Transverse colon (tissue), 4 donors: Measurements from ENCODE around the gene GRIN2B.

Experiments used
- EP300 ChIP-seq: sonication (generic); formaldehyde crosslinking; IDR thresholded peaks from one replicate; pipeline ENCODE4 v1.6.1; 2017; ENCODE audit warnings: antibody characterized with exemption, low read depth
- POLR2A ChIP-seq: fragments of 450-650 bp; IDR thresholded peaks from one replicate; pipeline ENCODE4 v1.6.1; 2016; ENCODE audit warnings: antibody characterized with exemption, mild to moderate bottlenecking, moderate library complexity
- POLR2AphosphoS5 ChIP-seq, 3 donors: sonication (generic); formaldehyde crosslinking; IDR thresholded peaks; one replicate each; pipeline ENCODE4 v1.6.1; 2016; ENCODE audit warnings: antibody characterized with exemption in 3 of 3
- TF ChIP-seq, protein P1 (sequence below), 5 experiments: fragments of 200-600 bp in 3 of 5; fragments of 450-650 bp in 2 of 5; sonication (generic) in 3 of 5; IDR thresholded peaks; 1 replicate in 2 of 5; 2 replicates in 3 of 5; pipeline ENCODE4 v1.5.1; 2016 to 2017; ENCODE audit warnings: antibody characterized with exemption in 5 of 5, inconsistent platforms in 3 of 5, mild to moderate bottlenecking in 2 of 5, moderate library complexity in 1 of 5

DNA sequence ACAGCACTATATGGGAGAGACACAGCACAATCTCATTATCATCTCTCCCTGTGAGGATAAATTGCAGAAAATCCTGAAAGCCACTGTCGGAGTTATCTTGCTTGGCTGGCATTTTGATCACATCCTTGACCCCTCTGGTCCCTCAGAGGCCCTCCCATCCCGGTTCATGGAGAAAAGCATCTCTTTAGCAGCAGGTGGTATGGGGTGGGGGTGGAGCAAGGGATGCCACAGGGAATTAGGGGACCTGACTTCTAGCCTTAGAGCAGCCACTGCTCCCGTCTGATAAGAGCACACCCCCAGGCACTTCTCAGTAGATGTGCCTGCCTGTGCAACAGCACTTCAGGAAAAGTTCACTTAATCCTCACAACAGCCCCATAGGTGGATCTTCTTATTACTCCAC lies 38.6 kb downstream of the GRIN2B start:
- TF ChIP-seq POLR2AphosphoS5 (IDR thresholded peaks at IDR 0.05) (no peak), POLR2A (no peak), EP300 (no peak)
- TF ChIP-seq, protein P1, sequence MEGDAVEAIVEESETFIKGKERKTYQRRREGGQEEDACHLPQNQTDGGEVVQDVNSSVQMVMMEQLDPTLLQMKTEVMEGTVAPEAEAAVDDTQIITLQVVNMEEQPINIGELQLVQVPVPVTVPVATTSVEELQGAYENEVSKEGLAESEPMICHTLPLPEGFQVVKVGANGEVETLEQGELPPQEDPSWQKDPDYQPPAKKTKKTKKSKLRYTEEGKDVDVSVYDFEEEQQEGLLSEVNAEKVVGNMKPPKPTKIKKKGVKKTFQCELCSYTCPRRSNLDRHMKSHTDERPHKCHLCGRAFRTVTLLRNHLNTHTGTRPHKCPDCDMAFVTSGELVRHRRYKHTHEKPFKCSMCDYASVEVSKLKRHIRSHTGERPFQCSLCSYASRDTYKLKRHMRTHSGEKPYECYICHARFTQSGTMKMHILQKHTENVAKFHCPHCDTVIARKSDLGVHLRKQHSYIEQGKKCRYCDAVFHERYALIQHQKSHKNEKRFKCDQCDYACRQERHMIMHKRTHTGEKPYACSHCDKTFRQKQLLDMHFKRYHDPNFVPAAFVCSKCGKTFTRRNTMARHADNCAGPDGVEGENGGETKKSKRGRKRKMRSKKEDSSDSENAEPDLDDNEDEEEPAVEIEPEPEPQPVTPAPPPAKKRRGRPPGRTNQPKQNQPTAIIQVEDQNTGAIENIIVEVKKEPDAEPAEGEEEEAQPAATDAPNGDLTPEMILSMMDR (IDR thresholded peaks at IDR 0.05): no peak
